HepG2 (cell line): ENCODE measurements around the gene RPS28. TPM values are rescaled to one million over a fixed set of nuclear protein-coding genes. Genes with fewer than 3 reads are reported as not detected.

Experiments
- ATF3 ChIP-seq: sonication (generic); formaldehyde crosslinking; IDR thresholded peaks from 2 replicates; pipeline ENCODE4 v1.4.0; 2020; ENCODE audit warnings: missing genetic modification reagents
- FOXK1 ChIP-seq: sonication (generic); formaldehyde crosslinking; IDR thresholded peaks from 2 replicates; pipeline ENCODE4 v1.4.0; 2020; ENCODE audit warnings: low read depth, missing genetic modification reagents, borderline replicate concordance
- GABPB1 ChIP-seq: IDR thresholded peaks from 2 replicates; pipeline ENCODE4 v1.6.1; 2016; ENCODE audit warnings: mild to moderate bottlenecking, missing genetic modification reagents, moderate library complexity, missing compliant biosample characterization
- KDM4B ChIP-seq: sonication (generic); formaldehyde crosslinking; IDR thresholded peaks from 2 replicates; pipeline ENCODE4 v1.4.0; 2020; ENCODE audit warnings: missing genetic modification reagents
- KLF11 ChIP-seq: IDR thresholded peaks from 2 replicates; pipeline ENCODE4 v1.6.1; 2016; ENCODE audit warnings: missing compliant biosample characterization
- PRMT3 ChIP-seq: sonication (generic); formaldehyde crosslinking; IDR thresholded peaks from 2 replicates; pipeline ENCODE4 v1.8.1; 2022; ENCODE audit warnings: low read depth, mild to moderate bottlenecking, moderate library complexity, missing genetic modification reagents, borderline replicate concordance
- RARA ChIP-seq: IDR thresholded peaks from 2 replicates; pipeline ENCODE4 v1.6.1; 2016; ENCODE audit warnings: missing genetic modification reagents, missing compliant biosample characterization
- SIX1 ChIP-seq: sonication (generic); formaldehyde crosslinking; IDR thresholded peaks from 2 replicates; pipeline ENCODE4 v1.4.0; 2020; ENCODE audit warnings: missing genetic modification reagents, borderline replicate concordance
- ZBED4 ChIP-seq: sonication (generic); formaldehyde crosslinking; IDR thresholded peaks from 2 replicates; pipeline ENCODE4 v1.4.0; 2020; ENCODE audit warnings: missing genetic modification reagents, borderline replicate concordance
- ZBTB25 ChIP-seq: IDR thresholded peaks from 2 replicates; pipeline ENCODE4 v1.6.1; 2018; ENCODE audit warnings: missing genetic modification reagents
- ZBTB38 ChIP-seq: sonication (generic); formaldehyde crosslinking; IDR thresholded peaks from 2 replicates; pipeline ENCODE4 v1.5.1; 2020; ENCODE audit warnings: mild to moderate bottlenecking, missing genetic modification reagents
- ZBTB43 ChIP-seq: sonication (generic); formaldehyde crosslinking; conservative IDR thresholded peaks from 2 replicates; pipeline ENCODE4 v1.4.0; 2020; ENCODE audit warnings: missing genetic modification reagents
- ZFP36L1 ChIP-seq: sonication (generic); formaldehyde crosslinking; IDR thresholded peaks from 2 replicates; pipeline ENCODE4 v1.8.0; 2022; ENCODE audit warnings: mild to moderate bottlenecking, missing genetic modification reagents, moderate library complexity
- ZFP90 ChIP-seq: sonication (generic); formaldehyde crosslinking; IDR thresholded peaks from 2 replicates; pipeline ENCODE4 v1.8.0; 2022; ENCODE audit warnings: missing genetic modification reagents, mild to moderate bottlenecking, inconsistent platforms, borderline replicate concordance
- ZNF12 ChIP-seq: sonication (generic); formaldehyde crosslinking; IDR thresholded peaks from 2 replicates; pipeline ENCODE4 v1.5.0; 2020; ENCODE audit warnings: missing genetic modification reagents
- ZNF580 ChIP-seq: IDR thresholded peaks from 2 replicates; pipeline ENCODE4 v1.6.1; 2016; ENCODE audit warnings: low read depth, borderline replicate concordance
- ZNF598 ChIP-seq: sonication (generic); formaldehyde crosslinking; IDR thresholded peaks from 2 replicates; pipeline ENCODE4 v1.5.1; 2020; ENCODE audit warnings: mild to moderate bottlenecking, missing genetic modification reagents, borderline replicate concordance
- ZNF83 ChIP-seq: sonication (generic); formaldehyde crosslinking; IDR thresholded peaks from 2 replicates; pipeline ENCODE4 v1.4.0; 2020; ENCODE audit warnings: missing genetic modification reagents, mild to moderate bottlenecking, borderline replicate concordance
- ZSCAN21 ChIP-seq: sonication (generic); formaldehyde crosslinking; IDR thresholded peaks from 2 replicates; pipeline ENCODE4 v1.8.0; 2022; ENCODE audit warnings: mild to moderate bottlenecking, missing genetic modification reagents, moderate library complexity, borderline replicate concordance
- polyA plus RNA-seq, 8 experiments: library from polyadenylated mRNA; depleted of rRNA in 3 of 8; stranded (reverse) in 7 of 8; unstranded in 1 of 8; fragments of >200 nt; fragmentation: Illumina TruSeq in 4 of 8; extraction: Trizol in 4 of 8; gene quantifications; 2 replicates each; pipeline versions ENCODE4 v1.2.1 to v1.2.3, GENCODE V29; 2011 to 2016; ENCODE audit warnings: low read depth in 4 of 8, missing spikeins in 1 of 8, mixed read lengths in 1 of 8; ENCODE audit not compliant: insufficient read depth in 1 of 8
- total RNA-seq, 5 experiments: library from RNA; depleted of rRNA; stranded (reverse); fragments of >200 nt; fragmentation: Illumina TruSeq; extraction: Trizol; gene quantifications; 2 replicates each; pipeline ENCODE4 v1.2.3, GENCODE V29; 2016; ENCODE audit warnings: low read depth in 1 of 5

The RPS28 gene
- total and polyA plus RNA-seq, 2 of the 13 experiments (the other 11 are each of a cell fraction or from before 2014, with no cell fraction given), result 281 to 545 TPM

GRCh38 chr19:8321067-8321985, at the start of gene RPS28, which contains the start of gene NDUFA7 (continued):
- TF ChIP-seq ZBTB25 (CRISPR knock-in tag), result peak; percentile 67; the same call in 1 of the 2 replicates
- TF ChIP-seq ZBTB38 (CRISPR knock-in tag), result peak; percentile 80
- peak; percentile 82; the same call in 1 of the 2 replicates for TF ChIP-seq FOXK1 (CRISPR knock-in tag)
- TF ChIP-seq ZNF83 (CRISPR knock-in tag), result no peak
- no peak; the same call in 1 of the 2 replicates for TF ChIP-seq ZSCAN21 (CRISPR knock-in tag)
- TF ChIP-seq ZBED4, result no peak
- TF ChIP-seq ZBTB43 (CRISPR knock-in tag), result no peak
- no peak; the same call in 1 of the 2 replicates for TF ChIP-seq ZNF580 (CRISPR knock-in tag)
- TF ChIP-seq RARA (CRISPR knock-in tag), result no peak
- peak; percentile 88 for TF ChIP-seq GABPB1 (CRISPR knock-in tag)
- no peak; the same call in 1 of the 2 replicates for TF ChIP-seq KDM4B (CRISPR knock-in tag)
- peak; percentile 17; the same call in 1 of the 2 replicates for TF ChIP-seq ZFP36L1 (CRISPR knock-in tag)
- TF ChIP-seq ATF3 (CRISPR knock-in tag), result no peak
- no peak for TF ChIP-seq PRMT3 (CRISPR knock-in tag)
- TF ChIP-seq ZNF598 (CRISPR knock-in tag), result no peak
- no peak for TF ChIP-seq SIX1 (CRISPR knock-in tag)
- peak; percentile 80 for TF ChIP-seq ZFP90 (CRISPR knock-in tag)
- no peak for TF ChIP-seq ZNF12
- no peak for TF ChIP-seq KLF11 (CRISPR knock-in tag)
